PC-9 (cell line): ENCODE data around the gene PIR. TPM values are rescaled to one million over a fixed set of nuclear protein-coding genes. Genes with fewer than 3 reads are reported as not detected.
A peak's percentile ranks its signal among the peaks of the same experiment; 100 is the strongest.

Experiments
- BruUV-seq: library from RNA; stranded (reverse); fragments of 400-500 nt; replicated peaks from 2 replicates; lab custom pipeline; 2021; lab: Mats Ljungman, UMichigan
- CTCF ChIA-PET: fragments of 300-600 bp; sonication (Branson Sonifier 250); formaldehyde crosslinking; loops from one replicate; lab custom pipeline; 2022; ENCODE audit warnings: antibody characterized with exemption; lab: Charles Lee
- POLR2A ChIA-PET: fragments of 300-600 bp; sonication (Branson Sonifier 250); formaldehyde crosslinking; loops from one replicate; lab custom pipeline; 2022; ENCODE audit warnings: antibody characterized with exemption; ENCODE audit not compliant: unreplicated experiment; lab: Charles Lee
- DNase-seq, 2 experiments: peaks; one replicate each; pipeline versions ENCODE4 v3.0.0 to v3.0.0-alpha.2; 2015 to 2022; ENCODE audit warnings: mixed read lengths in 1 of 2
- H2AFZ ChIP-seq: fragments of 200-600 bp; sonication (generic); 2 replicates; pipeline ENCODE4 v1.8.1; 2017; ENCODE audit warnings: antibody characterized with exemption
- H3F3A ChIP-seq: fragments of 200-600 bp; sonication (generic); 2 replicates; pipeline ENCODE4 v1.8.1; 2017; ENCODE audit warnings: antibody characterized with exemption, mild to moderate bottlenecking, low read depth; ENCODE audit not compliant: insufficient read depth
- H3K27ac ChIP-seq: fragments of 200-600 bp; sonication (generic); 2 replicates; pipeline ENCODE4 v1.6.1; 2016; ENCODE audit warnings: mixed run types
- H3K27me3 ChIP-seq: fragments of 200-600 bp; sonication (generic); 2 replicates; pipeline ENCODE4 v1.6.1; 2016; ENCODE audit warnings: low read depth, mixed run types; ENCODE audit not compliant: insufficient read depth
- H3K36me3 ChIP-seq: fragments of 200-600 bp; sonication (generic); 2 replicates; pipeline ENCODE4 v1.6.1; 2016; ENCODE audit warnings: low read depth, mixed run types
- H3K4me1 ChIP-seq: fragments of 200-600 bp; sonication (generic); replicated peaks from 2 replicates; pipeline ENCODE4 v1.6.1; 2016; ENCODE audit warnings: mixed run types; ENCODE audit not compliant: insufficient read depth
- H3K4me2 ChIP-seq: fragments of 200-600 bp; sonication (generic); 2 replicates; pipeline ENCODE4 v1.6.1; 2017; ENCODE audit warnings: mixed run types
- H3K4me3 ChIP-seq: fragments of 200-600 bp; sonication (generic); 2 replicates; pipeline ENCODE4 v1.6.1; 2016; ENCODE audit warnings: mixed run types
- H3K79me2 ChIP-seq: fragments of 200-600 bp; sonication (generic); 2 replicates; pipeline ENCODE4 v1.6.1; 2017; ENCODE audit warnings: low read depth, mixed run types
- H3K9me2 ChIP-seq: fragments of 200-600 bp; sonication (generic); 2 replicates; pipeline ENCODE4 v1.8.1; 2017; ENCODE audit warnings: mild to moderate bottlenecking; ENCODE audit not compliant: insufficient read depth
- H3K9me3 ChIP-seq: fragments of 200-600 bp; sonication (generic); 2 replicates; pipeline ENCODE4 v1.8.1; 2016; ENCODE audit warnings: low read depth; ENCODE audit not compliant: insufficient read depth
- H4K20me1 ChIP-seq: fragments of 200-600 bp; sonication (generic); 2 replicates; pipeline ENCODE4 v1.8.1; 2017; ENCODE audit not compliant: insufficient read depth
- CTCF ChIP-seq: fragments of 200-600 bp; sonication (generic); conservative IDR thresholded peaks from 2 replicates; pipeline ENCODE4 v1.6.1; 2017; ENCODE audit warnings: mixed run types, antibody characterized with exemption, mild to moderate bottlenecking, moderate library complexity
- EZH2 ChIP-seq: fragments of 200-600 bp; sonication (generic); IDR thresholded peaks from 2 replicates; pipeline ENCODE4 v1.8.0; 2017; ENCODE audit warnings: antibody characterized with exemption, low read depth
- intact Hi-C: fragments of 100-400 bp; cut with micrococcal nuclease; formaldehyde crosslinking; loops from one replicate; pipeline ENCODE4 v1.10.0; 2022; ENCODE audit not compliant: unreplicated experiment
- total RNA-seq: library from RNA; stranded (reverse); gene quantifications from 2 replicates; pipeline ENCODE4 v1.2.3, GENCODE V29; 2021

Gene PIR
- total RNA-seq, 1 experiment from 2014 or later = 197 TPM

- Histone ChIP-seq H3K36me3 (no peaks in the 10 kb centered on the region), H3K9me2 (no peaks in the 10 kb centered on the region), H3K27me3 (no peaks in the 10 kb centered on the region), H3K9me3 (no peaks in the 10 kb centered on the region), H2AFZ (no peak overlapping the region), H3K4me2 (no peak overlapping the region), H3K79me2 (no peaks in the 10 kb centered on the region), H3K4me3 (no peak overlapping the region), H3F3A (0 out of 2 replicates have a peak, but pooled peaks cover 4% of the 10 kb centered on the region), H4K20me1 (no peaks in the 10 kb centered on the region), H3K27ac (no peak overlapping the region), H3K4me1 (0 out of 2 replicates have a peak, but pooled peaks cover 5% of the 10 kb centered on the region)
- intact Hi-C loops = no loop called here
- no TSS peak for BruUV-seq
- DNase-seq = no peak
- CTCF ChIA-PET = no interaction called here
- POLR2A ChIA-PET = no interaction called here
- TF ChIP-seq EZH2 (no peak), CTCF (no peak)
These were observed 147.2 kb downstream of the PIR start for GRCh38 chrX:15345976-15346375.

- no peak overlapping the region for H2AFZ ChIP-seq
- no peak for TF ChIP-seq EZH2
- intact Hi-C loops = no loop called here
- no TSS peak for BruUV-seq
- POLR2A ChIA-PET = interaction anchor here (0.6 kb wide), 1 partner anchor 244 kb away, joined by 7 read pairs; no protein-coding TSS in a partner anchor
- H3K4me1 ChIP-seq = 0 out of 2 replicates have a peak, but pooled peaks cover 5% of the 10 kb centered on the region
- no peak overlapping the region for H3K4me3 ChIP-seq
- H4K20me1 ChIP-seq = no peaks in the 10 kb centered on the region
- H3K36me3 ChIP-seq = no peaks in the 10 kb centered on the region
- no peak overlapping the region for H3K27ac ChIP-seq
- H3K9me3 ChIP-seq = no peaks in the 10 kb centered on the region
- H3K9me2 ChIP-seq = no peaks in the 10 kb centered on the region
- no peaks in the 10 kb centered on the region for H3K79me2 ChIP-seq
- no peak for DNase-seq
- H3K27me3 ChIP-seq = no peaks in the 10 kb centered on the region
- H3K4me2 ChIP-seq = no peak overlapping the region
- H3F3A ChIP-seq = 0 out of 2 replicates have a peak, but pooled peaks cover 4% of the 10 kb centered on the region
- CTCF ChIA-PET = no interaction called here
These were observed 149.0 kb downstream of the PIR start for GRCh38 chrX:15344106-15344505.

GRCh38 chrX:15343075-15343476 lies 150.1 kb downstream of the PIR start:
- Histone ChIP-seq H3K79me2 (no peaks in the 10 kb centered on the region), H3K4me3 (no peak overlapping the region), H4K20me1 (no peaks in the 10 kb centered on the region), H3F3A (0 out of 2 replicates have a peak, but pooled peaks cover 4% of the 10 kb centered on the region), H3K36me3 (no peaks in the 10 kb centered on the region), H3K9me3 (no peaks in the 10 kb centered on the region), H2AFZ (no peak overlapping the region), H3K27me3 (no peaks in the 10 kb centered on the region), H3K27ac (no peak overlapping the region), H3K4me2 (0 out of 2 replicates have a peak overlapping the region, but pooled peaks have one; percentile 3), H3K9me2 (no peaks in the 10 kb centered on the region), H3K4me1 (0 out of 2 replicates have a peak, but pooled peaks cover 5% of the 10 kb centered on the region)
- BruUV-seq = no TSS peak
- intact Hi-C loops = no loop called here
- no peak for TF ChIP-seq EZH2
- TF ChIP-seq CTCF = no peak
- ChIA-PET POLR2A (no interaction called here), CTCF (interaction anchor here (0.6 kb wide), 1 partner anchor 506 kb away, joined by 3 read pairs; no protein-coding TSS in a partner anchor)
- peak in 1 of 2 experiments; percentile 86 for DNase-seq

- CTCF ChIA-PET = no interaction called here
- POLR2A ChIA-PET = no interaction called here
- Histone ChIP-seq H3F3A (peaks cover 14% of the 10 kb centered on the region; the same call in 1 of the 2 replicates), H3K27me3 (no peaks in the 10 kb centered on the region), H3K4me2 (no peak overlapping the region), H3K4me1 (peaks cover 13% of the 10 kb centered on the region), H2AFZ (no peak overlapping the region), H3K9me2 (no peaks in the 10 kb centered on the region), H3K27ac (no peak overlapping the region), H3K79me2 (no peaks in the 10 kb centered on the region), H3K9me3 (no peaks in the 10 kb centered on the region), H4K20me1 (no peaks in the 10 kb centered on the region), H3K36me3 (no peaks in the 10 kb centered on the region), H3K4me3 (no peak overlapping the region)
- no peak for DNase-seq
- intact Hi-C loops = no loop called here
- BruUV-seq = no TSS peak
- TF ChIP-seq EZH2 = no peak
- TF ChIP-seq CTCF = no peak
These were observed 152.3 kb downstream of the PIR start for GRCh38 chrX:15340867-15341266.
